Stimulated activated CD4-positive, alpha-beta T cell treated with anti-CD3 and anti-CD28 coated beads, Interleukin-2, amount 100 ng/mL, for 4 hours (primary cell): ENCODE data around the gene GPR37L1.

Experiments
- DNase-seq: peaks from one replicate; pipeline ENCODE4 v3.0.0-alpha.2; 2020; ENCODE audit warnings: low read depth

GPR37L1 gene, protein sequence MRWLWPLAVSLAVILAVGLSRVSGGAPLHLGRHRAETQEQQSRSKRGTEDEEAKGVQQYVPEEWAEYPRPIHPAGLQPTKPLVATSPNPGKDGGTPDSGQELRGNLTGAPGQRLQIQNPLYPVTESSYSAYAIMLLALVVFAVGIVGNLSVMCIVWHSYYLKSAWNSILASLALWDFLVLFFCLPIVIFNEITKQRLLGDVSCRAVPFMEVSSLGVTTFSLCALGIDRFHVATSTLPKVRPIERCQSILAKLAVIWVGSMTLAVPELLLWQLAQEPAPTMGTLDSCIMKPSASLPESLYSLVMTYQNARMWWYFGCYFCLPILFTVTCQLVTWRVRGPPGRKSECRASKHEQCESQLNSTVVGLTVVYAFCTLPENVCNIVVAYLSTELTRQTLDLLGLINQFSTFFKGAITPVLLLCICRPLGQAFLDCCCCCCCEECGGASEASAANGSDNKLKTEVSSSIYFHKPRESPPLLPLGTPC

DNA sequence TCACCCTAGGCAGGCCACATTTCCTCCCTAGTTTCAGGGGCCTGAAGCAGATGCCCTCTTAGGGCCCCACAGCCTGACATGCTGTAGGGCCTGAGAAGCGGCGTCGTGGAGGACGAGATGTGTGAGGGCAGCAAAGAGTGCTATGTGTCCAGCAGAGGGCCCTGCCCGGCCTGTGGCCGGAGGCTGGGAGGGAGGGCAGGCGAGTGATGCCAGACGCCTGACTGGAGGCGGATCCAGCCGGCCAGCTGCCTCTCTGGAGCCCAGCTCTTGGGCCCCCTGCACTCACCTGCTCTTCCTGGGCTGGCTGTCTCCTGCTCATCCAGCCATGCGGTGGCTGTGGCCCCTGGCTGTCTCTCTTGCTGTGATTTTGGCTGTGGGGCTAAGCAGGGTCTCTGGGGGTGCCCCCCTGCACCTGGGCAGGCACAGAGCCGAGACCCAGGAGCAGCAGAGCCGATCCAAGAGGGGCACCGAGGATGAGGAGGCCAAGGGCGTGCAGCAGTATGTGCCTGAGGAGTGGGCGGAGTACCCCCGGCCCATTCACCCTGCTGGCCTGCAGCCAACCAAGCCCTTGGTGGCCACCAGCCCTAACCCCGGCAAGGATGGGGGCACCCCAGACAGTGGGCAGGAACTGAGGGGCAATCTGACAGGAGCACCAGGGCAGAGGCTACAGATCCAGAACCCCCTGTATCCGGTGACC, at the start of gene GPR37L1:
Gene GPR37L1, plus strand, starts transcription at position 279 of the 697 bp plus-strand sequence. Its CDS starts 47 bp downstream, at position 326.
- DNase-seq, result no peak

DNA sequence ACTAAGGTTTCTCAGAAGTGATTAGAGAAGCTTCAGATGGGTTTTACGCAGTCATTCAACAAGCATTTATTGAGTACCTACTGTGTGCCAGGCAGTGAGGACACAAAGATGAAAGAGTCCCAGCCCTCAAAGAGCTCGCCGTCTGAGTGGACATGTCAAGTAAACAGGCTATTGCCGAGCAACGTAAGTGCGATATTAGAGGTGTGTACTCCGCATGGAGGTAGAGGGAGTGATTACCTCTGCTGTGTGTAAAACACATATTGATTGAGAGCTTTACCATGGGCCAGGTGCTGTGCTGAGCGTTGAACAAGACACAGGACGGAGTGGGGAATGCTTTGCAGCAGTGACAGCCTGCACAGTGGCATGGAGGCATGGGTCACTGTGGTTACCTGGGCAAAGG, 49.5 kb upstream of the GPR37L1 start:
- no peak for DNase-seq

DNA sequence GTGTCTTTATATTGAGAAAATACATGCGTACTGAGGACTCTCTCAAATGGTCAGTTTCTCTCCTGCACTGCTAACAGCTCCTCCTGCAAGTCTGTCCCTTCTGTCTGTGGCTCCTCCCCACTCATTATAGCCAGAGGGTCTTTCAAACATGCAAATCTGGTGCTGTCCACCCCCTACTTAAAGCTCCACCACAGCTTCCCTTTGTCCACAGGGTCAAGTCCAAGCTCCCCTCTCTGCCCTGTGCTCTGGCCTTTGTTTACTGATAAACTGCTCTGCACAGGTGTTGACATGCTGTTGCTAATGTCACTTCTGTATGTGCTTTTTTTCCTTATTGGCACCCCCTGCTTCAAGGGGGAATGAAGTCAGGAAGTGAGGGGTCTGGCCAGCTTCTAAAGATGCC, 47.7 kb upstream of the GPR37L1 start:
- DNase-seq, result no peak

DNA sequence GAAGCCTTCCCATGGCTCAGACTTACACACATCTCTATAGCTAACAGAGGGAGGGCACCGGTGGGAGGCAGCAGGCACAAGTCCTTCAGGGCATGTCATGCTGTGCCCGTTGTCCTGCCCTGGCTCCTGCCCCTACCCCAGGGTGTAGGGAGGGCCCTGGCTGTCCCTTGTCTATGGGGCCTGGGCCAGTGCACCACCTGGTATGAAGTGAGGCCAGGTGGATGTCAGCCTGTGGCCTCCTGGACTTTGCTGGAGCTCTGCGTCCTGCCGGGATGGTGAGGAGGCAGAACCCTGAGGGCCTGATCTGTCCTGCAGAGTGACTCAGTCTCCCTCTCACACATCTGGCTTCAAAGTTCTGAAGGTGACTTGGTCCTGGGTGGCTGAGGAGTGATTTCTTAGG, 47.3 kb upstream of the GPR37L1 start:
- DNase-seq, result no peak

DNA sequence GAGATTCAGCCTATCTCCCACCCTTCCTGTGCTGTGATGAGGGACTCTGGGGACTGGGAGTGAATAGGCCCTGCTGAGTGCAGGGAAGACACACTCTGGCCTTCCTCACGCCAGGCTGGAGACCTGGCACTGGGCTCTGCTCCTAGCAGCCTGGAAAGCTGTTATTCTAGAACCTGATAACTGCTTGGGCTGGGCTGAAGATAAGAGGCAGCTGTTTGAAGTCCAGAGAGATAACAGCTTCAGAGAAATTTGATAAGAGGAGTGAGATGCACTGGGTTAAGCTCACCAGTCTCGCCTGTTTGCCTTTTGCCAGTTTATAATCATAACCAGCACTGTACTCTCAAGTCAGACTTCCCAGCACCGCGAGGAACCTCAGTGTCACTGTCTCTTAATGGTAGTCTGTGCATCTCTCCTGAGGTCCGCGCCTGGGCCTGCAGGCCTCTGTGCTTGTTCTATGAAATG, 46.6 kb upstream of the GPR37L1 start:
- DNase-seq, result no peak

DNA sequence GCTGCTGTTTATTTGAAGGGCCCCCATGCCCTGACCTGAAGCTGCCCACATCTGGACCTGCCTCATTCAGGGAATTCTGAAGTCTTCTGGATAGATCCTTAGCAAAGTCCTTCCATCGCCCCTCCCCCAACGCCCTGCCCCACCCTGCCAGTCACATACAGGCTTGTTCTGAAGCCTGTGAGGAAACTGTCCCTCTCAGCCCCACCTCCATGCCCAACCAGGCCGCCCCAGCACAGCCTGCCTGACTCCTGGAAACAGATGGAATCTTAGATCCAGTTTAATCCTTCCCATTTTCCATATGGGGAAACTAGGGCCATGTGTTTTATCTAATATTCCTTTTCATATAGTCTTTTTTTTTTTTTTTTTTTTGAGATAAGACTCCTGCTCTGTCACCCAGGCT, 44.5 kb upstream of the GPR37L1 start:
- no peak for DNase-seq

DNA sequence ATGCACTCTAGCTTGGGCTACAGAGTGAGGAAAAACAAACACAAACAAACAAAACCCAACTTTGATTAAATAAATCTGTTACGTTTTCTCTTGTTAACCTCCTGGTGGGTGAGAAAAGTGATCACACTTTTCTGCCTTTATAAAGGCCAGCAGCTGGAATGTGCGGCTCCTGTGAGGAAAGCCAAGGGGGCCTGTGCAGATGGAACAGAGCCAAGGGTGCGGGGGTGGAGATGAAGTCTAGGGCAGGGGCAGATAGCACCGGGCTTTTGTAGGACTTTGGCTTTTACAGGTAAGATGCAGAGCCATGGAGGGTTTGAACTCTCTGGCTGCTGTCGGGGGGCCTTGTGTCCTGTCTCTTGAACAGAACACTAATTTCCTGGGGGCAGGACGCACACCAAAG, 40.7 kb upstream of the GPR37L1 start:
- DNase-seq, result no peak

DNA sequence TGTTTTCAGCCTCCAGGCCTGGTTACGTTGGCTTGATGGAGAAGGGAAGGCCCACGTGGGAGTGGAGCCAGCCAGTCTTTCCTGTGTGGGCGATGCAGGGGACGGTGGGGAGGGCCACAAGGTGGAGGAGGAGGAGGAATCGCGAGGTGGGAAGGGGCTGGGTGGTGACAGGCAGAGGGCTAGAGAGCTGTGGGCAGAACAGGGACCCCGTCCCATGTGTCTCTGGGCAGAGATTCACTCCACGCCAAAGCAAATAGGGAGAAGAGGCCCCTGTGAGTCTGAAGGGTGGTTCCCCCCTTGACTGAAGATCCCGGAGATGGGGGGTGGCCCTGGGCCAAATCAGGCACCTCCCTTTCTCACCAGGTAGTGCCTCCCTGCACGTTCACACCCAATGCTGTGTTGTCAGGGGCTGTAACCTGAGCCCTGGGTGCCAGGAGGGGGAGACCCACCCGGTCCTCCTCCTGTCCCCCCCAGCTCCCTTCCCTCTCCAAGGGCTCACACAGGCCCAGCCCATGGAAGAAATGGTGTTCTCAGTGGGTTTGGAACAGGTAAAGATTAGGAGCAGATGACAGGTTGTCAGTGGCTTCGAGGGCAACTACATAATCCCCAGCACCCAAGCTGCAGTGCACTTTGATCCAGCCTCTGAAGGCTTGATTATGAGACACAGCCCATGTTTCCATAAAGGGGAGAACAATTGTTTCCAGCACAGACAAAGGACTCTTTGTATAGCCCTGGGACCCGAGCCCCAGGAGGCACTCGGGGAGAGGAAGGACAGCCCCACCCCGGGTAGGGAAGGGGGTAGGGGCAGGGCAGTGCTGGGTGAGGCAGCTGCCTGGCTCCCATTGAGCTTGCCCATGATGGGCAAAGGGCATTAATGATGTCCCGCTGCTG, 37.7 kb upstream of the GPR37L1 start:
- DNase-seq, result no peak

DNA sequence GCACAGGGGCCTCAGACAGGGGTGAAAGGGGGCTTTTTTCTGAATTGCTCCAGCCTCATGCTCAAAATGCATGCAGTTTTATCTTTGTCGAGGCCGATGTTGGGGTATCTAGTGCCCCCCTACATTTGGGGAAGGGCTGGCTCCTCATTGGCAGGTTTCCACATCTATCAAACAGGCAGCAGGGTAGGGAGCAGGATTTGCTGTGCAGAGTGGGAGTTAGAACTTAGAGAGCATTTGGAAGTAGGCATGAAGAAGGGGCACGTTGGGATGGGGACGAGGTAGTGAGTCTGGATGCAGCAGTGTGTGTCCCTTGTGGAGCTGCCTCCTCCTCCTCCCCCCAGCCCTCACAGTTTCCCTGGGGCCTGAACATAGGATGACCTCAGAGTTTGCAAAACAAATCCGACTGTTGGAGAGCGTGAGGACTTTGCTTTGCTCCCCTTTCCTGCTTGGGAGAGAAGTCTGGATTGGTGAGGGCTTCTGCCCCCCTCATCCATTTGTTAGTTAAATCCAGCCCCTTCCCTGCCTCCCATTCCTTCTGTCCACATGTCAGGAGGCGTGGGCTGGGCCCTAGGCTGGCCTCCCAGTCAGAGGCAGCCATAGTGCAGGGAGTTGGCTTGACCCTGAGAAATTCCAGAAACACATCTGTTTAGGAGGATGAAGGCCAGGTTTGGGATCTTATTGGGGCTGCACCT, 36.9 kb upstream of the GPR37L1 start:
- no peak for DNase-seq

DNA sequence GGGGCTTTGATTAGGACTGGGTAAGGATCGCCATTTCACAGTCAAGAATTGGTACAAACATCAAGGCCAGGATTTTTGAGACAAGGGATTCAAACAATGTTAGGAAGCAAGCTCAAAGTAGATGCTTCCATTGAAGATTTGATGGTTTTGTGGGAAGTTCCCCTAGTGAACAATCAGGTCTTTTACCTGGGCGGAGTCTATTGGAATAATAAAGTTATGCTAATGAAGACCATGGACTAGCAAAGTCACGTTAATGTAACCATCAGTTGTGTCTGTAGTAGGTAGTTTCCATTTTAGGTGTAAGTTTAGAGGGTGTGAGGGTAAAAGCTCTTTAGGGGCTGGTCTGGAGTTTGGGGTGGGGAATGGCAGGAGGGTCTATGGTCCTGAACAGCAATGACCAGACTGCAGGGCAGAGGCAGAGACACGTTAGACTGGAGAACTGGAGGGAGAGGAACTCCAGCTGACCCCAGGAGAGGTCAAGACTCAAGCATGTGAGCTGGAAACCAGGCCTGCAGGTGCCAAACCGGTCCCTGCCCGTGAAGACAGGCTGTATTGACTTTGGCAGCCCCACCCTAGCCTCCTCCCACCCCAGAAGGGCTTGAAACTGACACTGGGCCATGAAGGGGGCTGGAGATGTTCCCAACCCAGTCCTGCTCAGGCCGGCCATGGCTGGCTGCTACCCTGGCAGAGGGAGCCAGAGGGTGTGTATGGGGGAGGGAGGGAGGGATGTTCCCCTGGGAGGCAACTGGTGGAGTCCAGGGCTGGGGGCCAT, 36.0 kb upstream of the GPR37L1 start:
- no peak for DNase-seq

DNA sequence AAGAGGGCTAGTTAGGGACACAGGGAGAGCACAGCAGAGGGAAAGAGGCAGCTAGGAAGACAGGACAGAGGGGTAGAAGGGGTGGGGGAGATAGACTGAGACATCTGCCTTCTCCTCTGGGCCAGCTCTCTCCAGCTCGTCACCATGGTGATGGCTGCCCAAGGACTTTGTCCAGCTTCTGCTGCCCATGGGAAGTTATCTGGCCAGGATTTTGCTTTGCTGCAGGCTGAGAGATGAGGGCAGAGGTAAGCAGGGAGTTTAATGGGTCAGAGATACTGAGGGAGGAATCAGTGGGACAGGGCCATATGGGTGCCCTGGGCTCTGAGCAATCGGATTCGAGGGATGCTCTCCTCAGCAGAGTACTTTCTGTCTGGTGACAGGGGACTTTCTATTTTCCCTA, 34.5 kb upstream of the GPR37L1 start:
- DNase-seq, result no peak

DNA sequence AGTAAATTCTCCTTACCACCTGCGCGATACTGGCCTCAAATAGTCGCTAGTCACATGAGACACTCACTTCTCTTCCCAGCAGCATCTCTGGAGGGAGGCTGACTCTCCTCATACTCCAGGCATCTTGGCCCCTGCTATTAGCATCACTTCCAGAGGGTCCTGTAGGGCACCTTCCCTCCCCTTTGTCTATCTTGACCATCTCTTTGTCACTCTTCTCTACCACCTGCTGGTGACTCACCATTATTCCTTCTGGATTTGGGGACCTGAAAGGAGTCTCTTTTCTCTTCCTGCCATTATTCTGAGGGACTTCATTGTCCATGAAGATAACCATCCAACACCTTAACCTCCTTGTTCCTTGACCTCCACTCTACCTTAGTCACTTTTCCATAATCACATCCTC, 31.7 kb upstream of the GPR37L1 start:
- DNase-seq, result no peak

DNA sequence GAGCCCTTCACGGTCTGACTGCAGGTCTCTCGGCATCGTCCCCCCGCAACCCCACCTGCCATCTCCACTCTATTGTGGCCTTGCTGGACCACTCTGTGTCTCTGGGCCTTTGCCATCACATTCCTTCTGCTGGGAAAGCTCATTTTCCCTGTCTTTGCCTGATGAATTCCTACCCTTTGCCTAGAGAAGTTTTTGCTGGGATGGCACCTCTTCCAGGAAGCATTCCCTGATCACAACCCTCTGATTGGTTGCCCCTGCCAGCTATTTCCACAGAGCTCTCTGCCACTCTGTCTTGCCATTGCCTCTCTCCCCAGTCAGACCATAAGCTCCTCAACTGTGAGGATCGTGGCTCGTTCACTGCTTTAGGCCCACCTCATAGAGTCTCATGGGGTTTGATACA, 28.9 kb upstream of the GPR37L1 start:
- DNase-seq, result no peak

DNA sequence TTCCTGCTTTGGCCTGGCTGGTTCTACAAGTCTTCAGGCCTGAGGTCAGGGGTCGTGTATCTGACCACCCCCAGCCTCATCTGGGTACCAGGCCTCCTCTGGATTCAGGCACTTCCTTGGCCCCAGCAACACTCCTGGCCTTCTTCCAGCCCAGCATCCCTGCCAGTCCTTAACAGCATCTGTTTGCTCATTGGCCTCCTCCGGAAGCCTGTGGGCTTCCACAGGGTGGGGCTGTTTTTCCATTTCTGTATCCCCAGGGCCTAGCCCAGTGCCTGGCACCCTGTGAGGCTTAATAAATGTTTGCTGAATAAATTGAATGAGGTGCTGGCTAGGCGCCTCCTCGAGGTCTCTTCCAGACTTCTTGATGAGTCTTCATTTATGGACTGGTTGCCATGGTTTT, 21.5 kb upstream of the GPR37L1 start:
- no peak for DNase-seq

DNA sequence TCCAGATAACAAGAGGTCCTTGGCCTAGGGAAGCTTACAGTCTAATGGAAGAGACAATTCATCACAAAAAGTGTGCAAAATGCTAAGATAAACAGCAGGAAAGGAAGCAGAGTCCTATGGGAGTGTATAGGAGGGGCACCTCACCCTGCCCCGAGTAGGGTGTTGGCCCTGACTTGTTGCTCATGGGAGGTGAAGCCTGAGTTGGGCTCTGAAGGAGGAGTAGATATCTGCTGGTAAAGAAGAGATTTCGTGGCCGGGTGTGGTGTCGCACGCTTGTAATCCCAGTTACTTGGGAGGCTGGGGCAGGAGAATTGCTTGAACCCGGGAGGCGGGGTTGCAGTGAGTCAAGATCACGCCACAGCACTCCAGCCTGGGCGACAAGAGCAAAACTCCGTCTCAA, 18.6 kb upstream of the GPR37L1 start:
- no peak for DNase-seq

DNA sequence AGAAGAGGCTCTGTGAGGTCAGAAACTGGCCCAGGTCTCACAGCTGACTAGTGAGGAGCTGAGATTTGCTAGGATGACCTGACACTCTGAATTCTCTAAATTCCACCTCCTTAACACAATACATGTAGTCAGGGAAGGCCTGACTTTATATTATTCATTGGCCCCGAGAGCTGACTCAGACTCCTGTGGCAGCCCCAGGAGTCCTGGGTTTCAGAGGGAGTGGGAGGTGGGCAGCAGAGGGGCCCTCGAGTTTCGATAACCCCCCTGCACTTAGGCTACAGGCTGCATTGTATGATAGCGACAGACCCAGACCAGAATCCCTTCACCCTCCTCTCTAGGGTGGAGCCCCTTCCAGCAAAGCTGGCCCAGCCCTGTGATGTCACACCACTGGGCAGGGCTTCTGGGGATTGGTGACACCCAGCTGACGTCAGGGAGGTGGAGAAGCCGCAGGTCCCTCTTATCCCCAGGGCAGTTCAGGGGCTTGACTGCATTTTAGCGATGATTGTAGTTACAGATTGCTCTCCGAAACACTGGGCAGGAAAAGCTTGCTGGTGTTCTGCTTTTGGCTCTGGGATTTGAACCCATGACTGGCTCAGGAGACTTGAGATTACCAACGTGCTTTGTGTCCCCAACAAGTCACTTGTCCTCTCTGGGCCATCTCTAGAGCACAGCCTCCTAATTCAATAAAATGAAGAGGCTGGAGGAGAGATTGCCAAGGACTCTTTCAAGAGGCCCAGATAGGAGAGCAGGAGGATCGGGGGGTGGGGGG, 17.0 kb upstream of the GPR37L1 start:
- DNase-seq, result no peak

DNA sequence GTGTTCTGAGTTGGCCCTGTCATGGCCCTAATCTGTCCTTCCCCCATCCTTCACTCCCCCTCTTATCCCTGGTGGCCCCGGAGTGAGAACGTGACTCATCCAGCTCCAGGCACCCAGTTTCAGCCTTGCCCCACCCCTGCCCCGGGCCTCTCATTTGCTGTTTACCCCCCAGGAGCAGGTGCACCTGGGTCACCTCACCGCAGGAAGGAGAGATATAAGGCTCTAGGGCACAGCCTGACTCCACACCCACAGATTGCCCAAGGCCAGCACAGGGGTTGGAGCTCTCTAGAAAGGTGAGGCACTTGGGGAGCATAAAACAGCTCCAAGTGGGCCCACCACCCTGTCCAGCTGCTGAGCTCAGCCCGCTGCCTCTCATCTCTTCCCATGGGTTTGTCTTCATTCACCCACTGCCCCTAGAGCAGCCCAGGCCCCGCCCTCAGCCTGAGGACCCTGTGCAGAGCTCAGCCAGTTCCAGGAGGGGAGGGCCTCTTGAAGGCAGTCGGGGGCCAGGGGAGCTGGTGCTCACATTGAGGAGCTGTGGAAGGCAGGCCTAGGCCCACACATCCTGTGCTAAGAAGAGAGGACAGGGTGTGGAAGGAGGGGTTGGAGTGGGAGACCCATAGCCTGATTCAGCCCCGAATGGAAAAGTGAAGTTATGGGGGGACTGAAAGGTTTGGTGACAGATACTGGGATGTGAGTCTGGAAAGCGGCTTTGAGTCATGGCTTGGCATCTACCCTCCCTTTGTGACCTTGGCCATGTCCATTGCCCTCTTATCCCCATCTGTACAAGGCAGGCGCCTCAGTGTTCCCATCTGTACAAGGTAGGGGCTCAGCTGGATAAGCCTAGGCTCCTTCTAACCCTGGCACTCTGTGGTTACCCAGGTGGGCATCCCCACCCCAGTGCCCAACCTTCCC, 16.1 kb upstream of the GPR37L1 start:
- DNase-seq, result no peak

DNA sequence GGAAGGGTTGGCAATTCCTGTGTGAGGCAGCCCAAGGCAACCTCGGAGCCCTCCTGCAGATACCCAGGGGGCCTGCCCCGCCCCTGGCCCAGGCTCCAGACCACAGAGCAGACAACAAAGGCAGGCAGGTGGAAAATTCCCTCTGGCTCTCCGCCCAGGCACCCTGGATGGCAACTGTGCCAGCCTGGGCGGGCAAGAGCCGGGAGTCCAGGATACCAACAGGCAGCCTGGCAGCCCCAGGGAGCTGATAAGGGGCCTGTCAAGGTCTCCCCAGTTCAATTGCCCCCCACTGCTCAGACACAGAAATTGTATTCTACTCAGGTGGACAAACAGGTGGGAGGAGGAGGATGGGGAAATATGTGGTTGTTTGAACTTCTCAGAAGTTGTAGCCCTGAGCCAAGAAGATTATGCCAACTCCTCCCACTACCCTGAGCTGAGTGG, 15.4 kb upstream of the GPR37L1 start:
- DNase-seq, result no peak
